Measurements from ENCODE around the gene GEMIN7.

Gene GEMIN7

DNA sequence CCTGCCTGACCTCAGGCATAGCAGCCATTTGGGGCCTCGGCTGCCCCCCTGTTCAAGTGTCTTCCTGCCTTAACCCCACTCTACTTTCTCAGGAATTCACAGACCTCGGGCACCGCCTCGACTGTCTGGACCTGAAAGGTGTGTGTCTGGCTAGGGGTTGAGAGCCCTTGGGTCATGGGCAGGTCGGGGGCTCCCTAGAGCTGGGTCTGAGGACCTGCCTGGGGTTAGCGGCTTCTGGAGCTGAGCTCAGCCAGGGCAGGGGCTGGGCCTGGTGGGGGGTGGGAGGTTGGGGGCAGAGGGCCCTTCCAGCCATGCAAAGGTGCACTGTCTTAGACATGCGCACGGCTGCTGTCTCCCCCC, 61.1 kb downstream of the GEMIN7 start:
- Mint-ChIP-seq H3K4me1 (peaks cover 3% of the 10 kb centered on the region), H3K27me3 (no peaks in the 10 kb centered on the region), H3K36me3 (peaks cover 1% of the 10 kb centered on the region), H3K27ac (no peak overlapping the region), H3K9me3 (no peaks in the 10 kb centered on the region), H3K4me3 (no peak overlapping the region)

DNA sequence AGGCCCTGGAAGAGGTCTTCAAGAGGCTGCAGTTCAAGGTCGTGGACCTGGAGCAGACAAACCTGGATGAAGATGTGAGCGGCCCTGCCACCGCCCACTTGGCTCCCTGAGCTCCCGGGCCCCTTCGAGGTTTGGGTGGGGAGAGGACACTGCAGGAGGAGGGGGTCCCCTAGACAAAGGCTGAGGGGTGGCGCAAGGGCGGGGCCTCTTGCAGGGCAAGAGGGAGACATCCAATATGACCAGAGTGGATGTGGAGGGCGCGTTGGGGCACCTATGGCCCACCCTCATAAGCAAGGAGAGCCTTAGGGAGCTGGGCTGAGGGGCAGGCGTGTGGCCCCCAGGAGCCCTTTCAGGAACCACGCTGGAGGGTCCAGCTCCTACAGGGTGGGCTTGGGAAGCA, 61.5 kb downstream of the GEMIN7 start:
- no peak overlapping the region for H3K4me3 Mint-ChIP-seq
- H3K27ac Mint-ChIP-seq, result no peak overlapping the region
- H3K27me3 Mint-ChIP-seq, result no peaks in the 10 kb centered on the region
- peaks cover 3% of the 10 kb centered on the region for H3K4me1 Mint-ChIP-seq
- H3K9me3 Mint-ChIP-seq, result no peaks in the 10 kb centered on the region
- peaks cover 1% of the 10 kb centered on the region for H3K36me3 Mint-ChIP-seq
